ENCODE data around the gene CAP1. TPM values are rescaled to one million over a fixed set of nuclear protein-coding genes. Genes with fewer than 3 reads are reported as not detected.
A peak's percentile ranks its signal among the peaks of the same experiment; 100 is the strongest.

CAP1 gene
- total and polyA plus RNA-seq, 9 of the 15 experiments (the other 6 are each of a cell fraction or from before 2014, with no cell fraction given): 230 to 658 (median 281) TPM

GRCh38 chr1:40110389-40110788 is 69.9 kb downstream of the CAP1 start (continued):
- TF ChIP-seq TRIM24 (IDR thresholded peaks at IDR 0.05): 0 out of 4 replicates have a peak, but pooled peaks of 1 of the 2 experiments have one; percentile 31
- no peak for TF ChIP-seq CREB5 (CRISPR knock-in tag; IDR thresholded peaks at IDR 0.05)

- Histone ChIP-seq H3K9ac (ENCODE audit: insufficient read depth in 1 of 2, low read depth in 2 of 2, low read length in 2 of 2) (no peak overlapping the region), H3K79me2 (ENCODE audit: control insufficient read depth, insufficient read depth, low read length) (no peaks in the 10 kb centered on the region), H3K4me1 (replicated peaks in 1 of 2; ENCODE audit: control insufficient read depth in 2 of 2, insufficient read depth in 2 of 2, low read length in 2 of 2) (no peaks in the 10 kb centered on the region), H3K27me3 (ENCODE audit: control insufficient read depth in 2 of 2, insufficient read depth in 2 of 2, low read length in 2 of 2) (peaks cover 0 to 7% of the 10 kb centered on the region in 2 experiments; a peak in 1 of 5 replicates), H3K27ac (ENCODE audit: extremely low read depth, low read depth, low read length) (no peak overlapping the region), H3K4me2 (ENCODE audit: insufficient read depth, low read length) (no peak overlapping the region), H3K9me3 (replicated peaks; ENCODE audit: control insufficient read depth, insufficient read depth, low read depth, low read length) (peaks cover 4% of the 10 kb centered on the region; the same call in 1 of the 2 replicates), H3K9me1 (ENCODE audit: control insufficient read depth, insufficient read depth, low read length) (no peaks in the 10 kb centered on the region), H2AFZ (ENCODE audit: low read depth, low read length) (no peak overlapping the region), H3K4me3 (no peak overlapping the region), H3K36me3 (ENCODE audit: control insufficient read depth, insufficient read depth, low read length) (no peaks in the 10 kb centered on the region), H4K20me1 (replicated peaks; ENCODE audit: control insufficient read depth, insufficient read depth, low read length) (no peaks in the 10 kb centered on the region)
- BruUV-seq (replicated peaks): no TSS peak
- no peak for FAIRE-seq
- WGBS (ENCODE audit: insufficient coverage, low coverage, missing lambda C conversion rate): 31% methylated on average over 3 of the region's 3 CpGs
- ChIA-PET CTCF (ENCODE audit: low intra/inter-chr PET ratio) (no interaction called here), POLR2A (interaction anchor here (0.6 kb wide), 1 partner anchor 290 kb away, joined by 5 read pairs; no protein-coding TSS in a partner anchor)
- intact Hi-C loops (cut with micrococcal nuclease) (no loop called here), in situ Hi-C loops (cut with MboI) (no loop called here)
- ATAC-seq: no peak
- no peak for DNase-seq (ENCODE audit: extremely low read depth in 1 of 4, low spot score in 3 of 4)
- TF ChIP-seq TEAD4 (IDR thresholded peaks at IDR 0.05; ENCODE audit: low read length) (no peak), TEAD4 (CRISPR knock-in tag; IDR thresholded peaks at IDR 0.05; ENCODE audit: borderline replicate concordance) (no peak), ZNF445 (CRISPR knock-in tag; IDR thresholded peaks at IDR 0.05; ENCODE audit: low read depth) (no peak), ATF7 (IDR thresholded peaks at IDR 0.05) (no peak), ETV6 (IDR thresholded peaks at IDR 0.05; ENCODE audit: borderline replicate concordance in 1 of 2, low read depth in 2 of 2, low read length in 1 of 2) (no peak), ETV6 (CRISPR knock-in tag; IDR thresholded peaks at IDR 0.05; ENCODE audit: borderline replicate concordance) (no peak), DNMT1 (IDR thresholded peaks at IDR 0.05) (no peak), ZNF318 (IDR thresholded peaks at IDR 0.05; ENCODE audit: borderline replicate concordance in 1 of 2, low read depth in 1 of 2) (no peak), PHTF2 (CRISPR knock-in tag; IDR thresholded peaks at IDR 0.05) (no peak), CBFA2T2 (conservative IDR thresholded peaks at IDR 0.05) (no peak), PTRF (tag; IDR thresholded peaks at IDR 0.05) (no peak), NCOR1 (IDR thresholded peaks at IDR 0.05) (no peak)
These were observed 73.9 kb downstream of the CAP1 start for GRCh38 chr1:40114400-40114799.
